Calu3 (cell line): ENCODE measurements around the gene RCAN3. TPM values are rescaled to one million over a fixed set of nuclear protein-coding genes. Genes with fewer than 3 reads are reported as not detected.
A peak's percentile ranks its signal among the peaks of the same experiment; 100 is the strongest.

ENCODE experiments used
- BruUV-seq: library from RNA; stranded (reverse); fragments of 400-500 nt; replicated peaks from 2 replicates; lab custom pipeline; 2021; lab: Mats Ljungman, UMichigan
- CTCF ChIA-PET: fragments of 300-600 bp; sonication (Branson Sonifier 250); formaldehyde crosslinking; loops from one replicate; lab custom pipeline; 2022; ENCODE audit warnings: antibody characterized with exemption; lab: Charles Lee
- DNase-seq: peaks from one replicate; pipeline ENCODE4 v3.0.0; 2022
- H3K27ac Mint-ChIP-seq: one replicate; pipeline ENCODE4 v1.8.0; 2022; ENCODE audit warnings: mixed read lengths; ENCODE audit not compliant: unreplicated experiment
- H3K27me3 Mint-ChIP-seq: one replicate; pipeline ENCODE4 v1.8.0; 2022; ENCODE audit warnings: mixed read lengths; ENCODE audit not compliant: unreplicated experiment
- H3K36me3 Mint-ChIP-seq: one replicate; pipeline ENCODE4 v1.8.0; 2022; ENCODE audit warnings: mild to moderate bottlenecking, moderate library complexity, mixed read lengths; ENCODE audit not compliant: insufficient read depth, unreplicated experiment
- H3K4me1 Mint-ChIP-seq: one replicate; pipeline ENCODE4 v1.8.0; 2022; ENCODE audit warnings: mild to moderate bottlenecking, low read depth, mixed read lengths; ENCODE audit not compliant: unreplicated experiment
- H3K4me3 Mint-ChIP-seq: one replicate; pipeline ENCODE4 v1.8.0; 2022; ENCODE audit warnings: mild to moderate bottlenecking, low read depth, moderate library complexity, mixed read lengths; ENCODE audit not compliant: unreplicated experiment
- H3K9me3 Mint-ChIP-seq: one replicate; pipeline ENCODE4 v1.8.0; 2022; ENCODE audit warnings: low read depth, mixed read lengths; ENCODE audit not compliant: unreplicated experiment
- intact Hi-C: fragments of 100-400 bp; cut with micrococcal nuclease; formaldehyde crosslinking; loops from one replicate; pipeline ENCODE4 v1.10.0; 2022; ENCODE audit not compliant: unreplicated experiment
- total RNA-seq: library from RNA; stranded (reverse); gene quantifications from 2 replicates; pipeline ENCODE4 v1.2.3, GENCODE V29; 2022
- TF ChIP-seq, protein P1 (sequence below): fragments of 200-600 bp; IDR thresholded peaks from one replicate; pipeline ENCODE4 v1.8.0; 2022; ENCODE audit warnings: antibody characterized with exemption; ENCODE audit not compliant: unreplicated experiment

RCAN3 gene
- total RNA-seq, 1 experiment from 2014 or later, result 15.3 TPM

DNA sequence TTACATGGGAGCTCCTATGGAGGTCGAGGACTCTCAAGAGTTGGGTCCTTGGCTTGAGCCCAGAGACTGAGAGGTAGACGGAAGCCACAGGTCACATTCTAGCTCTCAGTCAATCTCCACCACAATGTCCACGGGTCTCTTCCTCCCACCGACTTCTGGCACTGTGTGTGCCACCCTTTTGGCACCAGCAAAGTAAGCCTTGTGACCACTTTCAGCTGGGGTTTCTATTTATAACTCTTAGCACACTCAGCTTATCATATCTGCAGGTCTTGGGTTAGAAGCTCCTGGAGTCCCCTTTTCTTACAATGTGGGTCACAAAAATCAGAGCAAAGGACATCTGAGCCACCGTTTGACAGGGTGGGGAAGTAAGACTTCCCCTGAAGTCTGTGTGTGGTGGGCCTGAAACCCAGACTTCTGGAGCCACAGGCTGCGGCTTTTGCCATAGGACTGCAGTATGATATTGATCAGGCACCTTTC is 81.6 kb downstream of the RCAN3 start:
- H3K27ac Mint-ChIP-seq, result no peak overlapping the region
- TF ChIP-seq, protein P1, sequence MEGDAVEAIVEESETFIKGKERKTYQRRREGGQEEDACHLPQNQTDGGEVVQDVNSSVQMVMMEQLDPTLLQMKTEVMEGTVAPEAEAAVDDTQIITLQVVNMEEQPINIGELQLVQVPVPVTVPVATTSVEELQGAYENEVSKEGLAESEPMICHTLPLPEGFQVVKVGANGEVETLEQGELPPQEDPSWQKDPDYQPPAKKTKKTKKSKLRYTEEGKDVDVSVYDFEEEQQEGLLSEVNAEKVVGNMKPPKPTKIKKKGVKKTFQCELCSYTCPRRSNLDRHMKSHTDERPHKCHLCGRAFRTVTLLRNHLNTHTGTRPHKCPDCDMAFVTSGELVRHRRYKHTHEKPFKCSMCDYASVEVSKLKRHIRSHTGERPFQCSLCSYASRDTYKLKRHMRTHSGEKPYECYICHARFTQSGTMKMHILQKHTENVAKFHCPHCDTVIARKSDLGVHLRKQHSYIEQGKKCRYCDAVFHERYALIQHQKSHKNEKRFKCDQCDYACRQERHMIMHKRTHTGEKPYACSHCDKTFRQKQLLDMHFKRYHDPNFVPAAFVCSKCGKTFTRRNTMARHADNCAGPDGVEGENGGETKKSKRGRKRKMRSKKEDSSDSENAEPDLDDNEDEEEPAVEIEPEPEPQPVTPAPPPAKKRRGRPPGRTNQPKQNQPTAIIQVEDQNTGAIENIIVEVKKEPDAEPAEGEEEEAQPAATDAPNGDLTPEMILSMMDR, result no peak
- H3K4me1 Mint-ChIP-seq, result peaks cover 8% of the 10 kb centered on the region
- CTCF ChIA-PET, result interaction anchor here (0.6 to 0.7 kb wide), 3 partner anchors 74 to 868 kb away, joined by 3 to 4 read pairs (median 3); no protein-coding TSS in a partner anchor
- no peaks in the 10 kb centered on the region for H3K27me3 Mint-ChIP-seq
- H3K36me3 Mint-ChIP-seq, result peaks cover 22% of the 10 kb centered on the region
- H3K9me3 Mint-ChIP-seq, result no peaks in the 10 kb centered on the region
- no TSS peak for BruUV-seq
- intact Hi-C loops, result no loop called here
- no peak for DNase-seq
- no peak overlapping the region for H3K4me3 Mint-ChIP-seq

DNA sequence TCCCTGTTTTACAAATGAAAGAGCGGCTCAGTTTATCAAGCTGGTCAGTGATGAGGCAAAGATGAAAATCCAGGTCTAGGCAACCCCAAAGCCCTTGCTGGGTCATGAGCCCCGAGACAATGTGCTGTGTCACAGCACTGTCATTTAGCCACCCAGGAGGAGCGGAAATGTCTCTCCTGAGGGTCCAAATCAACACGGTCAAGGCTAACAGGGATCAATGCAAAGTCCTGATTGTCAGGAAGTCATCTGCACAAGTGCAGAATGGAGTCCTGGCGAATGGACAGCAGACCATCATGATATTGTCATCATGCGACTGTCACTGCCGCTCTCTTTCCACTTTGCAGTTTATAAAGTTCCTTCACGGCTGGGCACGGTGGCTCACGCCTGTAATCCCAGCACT is 83.5 kb downstream of the RCAN3 start:
- H3K36me3 Mint-ChIP-seq, result peaks cover 14% of the 10 kb centered on the region
- no TSS peak for BruUV-seq
- DNase-seq, result no peak
- H3K4me3 Mint-ChIP-seq, result no peak overlapping the region
- H3K27me3 Mint-ChIP-seq, result no peaks in the 10 kb centered on the region
- no peak overlapping the region for H3K27ac Mint-ChIP-seq
- H3K9me3 Mint-ChIP-seq, result no peaks in the 10 kb centered on the region
- intact Hi-C loops, result no loop called here
- peaks cover 9% of the 10 kb centered on the region for H3K4me1 Mint-ChIP-seq
- TF ChIP-seq, protein P1, result no peak
- CTCF ChIA-PET, result interaction anchor here (1.4 to 1.8 kb wide), 3 partner anchors 18 to 28 kb away, joined by 3 to 10 read pairs (median 9); no protein-coding TSS in a partner anchor

DNA sequence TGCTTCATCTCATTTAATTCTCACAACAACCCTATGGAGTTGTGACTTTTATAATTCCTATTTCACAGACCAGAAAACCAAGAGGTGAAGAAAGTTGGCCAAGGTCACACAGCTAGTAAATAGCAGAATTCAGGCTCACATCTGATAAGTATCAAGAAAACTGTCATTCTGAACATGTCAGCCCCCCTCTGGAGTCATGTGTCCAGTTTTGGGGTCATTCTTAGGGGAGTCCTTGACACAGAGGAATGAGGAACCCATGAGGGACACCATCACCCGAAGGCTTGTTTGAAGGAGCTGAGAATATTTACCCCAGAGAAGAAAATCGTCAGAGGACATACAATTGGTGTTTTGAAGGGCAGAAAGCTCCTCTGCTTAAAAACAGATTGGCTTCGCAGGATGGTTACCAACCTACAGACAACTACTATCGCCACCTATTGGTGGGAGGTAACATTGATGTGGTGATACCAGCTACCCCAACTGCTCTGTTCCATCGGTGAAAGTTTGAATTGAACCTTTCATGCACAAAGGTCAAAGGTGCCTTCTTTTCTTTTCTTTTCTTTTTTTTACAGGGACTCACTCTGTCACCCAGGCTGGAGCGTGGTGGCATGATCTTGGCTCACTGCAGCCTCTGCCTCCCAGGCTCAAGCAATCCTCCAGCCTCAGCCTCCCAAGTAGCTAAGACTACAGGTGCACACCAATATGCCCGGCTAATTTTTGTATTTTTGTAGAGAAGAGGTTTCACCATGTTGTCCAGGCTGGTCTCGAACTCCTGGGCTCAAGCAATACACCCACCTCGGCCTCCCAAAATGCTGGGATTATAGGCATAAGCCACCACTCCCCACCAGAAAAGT is 84.6 kb downstream of the RCAN3 start:
- DNase-seq, result peak; percentile 46
- Mint-ChIP-seq H3K27me3 (no peaks in the 10 kb centered on the region), H3K4me3 (no peak overlapping the region), H3K27ac (no peak overlapping the region), H3K9me3 (no peaks in the 10 kb centered on the region), H3K4me1 (peaks cover 19% of the 10 kb centered on the region), H3K36me3 (peaks cover 17% of the 10 kb centered on the region)
- TF ChIP-seq, protein P1, result peak; percentile 48
- no TSS peak for BruUV-seq
- intact Hi-C loops, result no loop called here
- CTCF ChIA-PET, result interaction anchor here (0.6 to 1.8 kb wide), 12 partner anchors 11 to 172 kb away, joined by 3 to 18 read pairs (median 4); partner anchors contain the start of gene NIPAL3

DNA sequence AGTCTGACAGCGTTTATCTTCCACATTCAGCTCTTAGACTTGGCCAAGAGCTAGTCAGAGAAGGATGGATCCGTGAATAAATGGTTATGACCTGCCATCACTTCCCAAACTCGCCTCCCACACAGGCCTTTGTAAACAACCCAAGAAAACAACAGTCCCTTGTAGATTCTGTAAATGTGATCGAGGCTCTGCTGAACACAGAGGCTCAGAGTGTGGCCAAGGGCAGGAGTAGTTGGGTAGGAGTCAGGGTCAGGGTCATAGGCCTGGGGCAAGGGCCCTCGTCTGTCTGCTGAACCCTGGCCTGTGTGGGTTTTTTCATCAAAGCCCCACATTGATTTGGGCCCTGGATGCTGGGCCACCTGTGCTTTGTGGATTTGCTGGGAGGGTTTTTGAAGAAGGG is 85.9 kb downstream of the RCAN3 start:
- no peak overlapping the region for H3K27ac Mint-ChIP-seq
- intact Hi-C loops, result no loop called here
- TF ChIP-seq, protein P1, result no peak
- H3K36me3 Mint-ChIP-seq, result peaks cover 15% of the 10 kb centered on the region
- H3K4me3 Mint-ChIP-seq, result no peak overlapping the region
- no peak for DNase-seq
- CTCF ChIA-PET, result interaction anchor here (0.6 kb wide), 1 partner anchor 182 kb away, joined by 3 read pairs; no protein-coding TSS in a partner anchor
- no TSS peak for BruUV-seq
- peaks cover 19% of the 10 kb centered on the region for H3K4me1 Mint-ChIP-seq
- no peaks in the 10 kb centered on the region for H3K27me3 Mint-ChIP-seq
- no peaks in the 10 kb centered on the region for H3K9me3 Mint-ChIP-seq
